Esophagus (tissue), 2 donors: Measurements from ENCODE around the gene STARD10. TPM values are rescaled to one million over a fixed set of nuclear protein-coding genes. Genes with fewer than 3 reads are reported as not detected.

Experiments
- H3K27ac ChIP-seq, 2 donors: one replicate each; pipeline ENCODE4 v1.5.1; 2013; ENCODE audit warnings: low read depth in 2 of 2, mild to moderate bottlenecking in 2 of 2, inconsistent platforms in 1 of 2, low read length in 1 of 2, moderate library complexity in 1 of 2
- H3K27me3 ChIP-seq, 2 donors: one replicate each; pipeline ENCODE4 v1.6.1; 2013; ENCODE audit warnings: low read length in 2 of 2, control low read depth in 1 of 2, mild to moderate bottlenecking in 1 of 2; ENCODE audit not compliant: insufficient read depth in 2 of 2, control insufficient read depth in 1 of 2
- H3K36me3 ChIP-seq, 2 donors: one replicate each; pipeline ENCODE4 v1.6.1; 2013; ENCODE audit warnings: low read length in 1 of 2; ENCODE audit not compliant: control insufficient read depth in 2 of 2, insufficient read depth in 2 of 2
- H3K4me1 ChIP-seq, 2 donors: one replicate each; pipeline ENCODE4 v1.6.1; 2013; ENCODE audit warnings: low read length in 1 of 2; ENCODE audit not compliant: control insufficient read depth in 2 of 2, insufficient read depth in 2 of 2
- H3K4me3 ChIP-seq, 2 donors: one replicate each; pipeline ENCODE4 v1.5.1; 2013; ENCODE audit warnings: low read length in 2 of 2, mild to moderate bottlenecking in 2 of 2, low read depth in 1 of 2, moderate library complexity in 1 of 2
- H3K9me3 ChIP-seq, 2 donors: one replicate each; pipeline ENCODE4 v1.6.1; 2013; ENCODE audit warnings: mild to moderate bottlenecking in 2 of 2, low read depth in 1 of 2, low read length in 1 of 2, moderate library complexity in 1 of 2; ENCODE audit not compliant: control insufficient read depth in 2 of 2, insufficient read depth in 1 of 2
- WGBS, 2 donors: extraction: QIAGEN DNeasy Blood & Tissue Kit; methylation state at CpG; one replicate each; pipeline ENCODE4 v1.1.7; 2013; 5-methylcytosine and 5-hydroxymethylcytosine counted together
- polyA plus RNA-seq, 2 donors: library from polyadenylated mRNA; stranded (reverse); fragments of 200-250 nt; gene quantifications; one replicate each; pipeline ENCODE4 v1.2.3, GENCODE V29; 2013
- donor health status: healthy with polysubstance abuse.
- donor health status: Bipolar disorder and iron deficiency.

The STARD10 gene
- polyA plus RNA-seq, 2 donors = 57.9 to 65.8 TPM

GRCh38 chr11:72784662-72785061 lies 9.2 kb downstream of the STARD10 start:
- Histone ChIP-seq H3K4me1 (peaks cover 12 to 25% of the 10 kb centered on the region in 2 donors), H3K27me3 (no peaks in the 10 kb centered on the region), H3K27ac (no peak overlapping the region), H3K9me3 (no peaks in the 10 kb centered on the region), H3K36me3 (no peaks in the 10 kb centered on the region), H3K4me3 (no peak overlapping the region)
- 82 to 83% methylated on average over 10 of the region's 10 CpGs for WGBS, 2 donors

GRCh38 chr11:72783144-72783905 lies 10.5 kb downstream of the STARD10 start:
- Histone ChIP-seq H3K4me3 (no peak overlapping the region), H3K36me3 (no peaks in the 10 kb centered on the region), H3K9me3 (no peaks in the 10 kb centered on the region), H3K27me3 (no peaks in the 10 kb centered on the region), H3K4me1 (peaks cover 14 to 29% of the 10 kb centered on the region in 2 donors), H3K27ac (no peak overlapping the region)
- 74 to 92% methylated on average over 2 of the region's 2 CpGs for WGBS, 2 donors

GRCh38 chr11:72782081-72782920 lies 11.5 kb downstream of the STARD10 start:
- H3K36me3 ChIP-seq = no peaks in the 10 kb centered on the region
- H3K9me3 ChIP-seq = no peaks in the 10 kb centered on the region
- H3K4me3 ChIP-seq = peak overlapping the region in 1 of 2 donors; percentile 82
- H3K27ac ChIP-seq = no peak overlapping the region
- WGBS, 2 donors = 34 to 45% methylated on average over 14 of the region's 14 CpGs
- H3K27me3 ChIP-seq = no peaks in the 10 kb centered on the region
- peaks cover 14 to 31% of the 10 kb centered on the region in 2 donors for H3K4me1 ChIP-seq

- Histone ChIP-seq H3K4me3 (peak overlapping the region; percentile 71 to 82), H3K36me3 (peaks cover 0 to 3% of the 10 kb centered on the region in 2 donors), H3K27ac (peak overlapping the region in 1 of 2 donors; percentile 63), H3K9me3 (no peaks in the 10 kb centered on the region), H3K27me3 (no peaks in the 10 kb centered on the region), H3K4me1 (peaks cover 15 to 37% of the 10 kb centered on the region in 2 donors)
- 1 to 3% methylated on average over 32 to 89 of the region's 89 CpGs for WGBS, 2 donors
These were observed 12.3 kb downstream of the STARD10 start for GRCh38 chr11:72781313-72782080.

GRCh38 chr11:72781063-72781312 lies 12.9 kb downstream of the STARD10 start:
- H3K27me3 ChIP-seq = no peaks in the 10 kb centered on the region
- peaks cover 17 to 35% of the 10 kb centered on the region in 2 donors for H3K4me1 ChIP-seq
- H3K9me3 ChIP-seq = no peaks in the 10 kb centered on the region
- 14 to 22% methylated on average over 17 of the region's 17 CpGs for WGBS, 2 donors
- peak overlapping the region; percentile 71 to 82 for H3K4me3 ChIP-seq
- peak overlapping the region in 1 of 2 donors; percentile 59 for H3K27ac ChIP-seq
- H3K36me3 ChIP-seq = peaks cover 0 to 3% of the 10 kb centered on the region in 2 donors

GRCh38 chr11:72780296-72781062 lies 13.4 kb downstream of the STARD10 start:
- no peaks in the 10 kb centered on the region for H3K9me3 ChIP-seq
- peaks cover 17 to 37% of the 10 kb centered on the region in 2 donors for H3K4me1 ChIP-seq
- H3K27me3 ChIP-seq = no peaks in the 10 kb centered on the region
- peaks cover 0 to 3% of the 10 kb centered on the region in 2 donors for H3K36me3 ChIP-seq
- 46 to 65% methylated on average over 10 of the region's 10 CpGs for WGBS, 2 donors
- peak overlapping the region; percentile 71 to 82 for H3K4me3 ChIP-seq
- peak overlapping the region in 1 of 2 donors; percentile 59 for H3K27ac ChIP-seq

- WGBS, 2 donors = 71 to 80% methylated on average over 4 of the region's 4 CpGs
- Histone ChIP-seq H3K27ac (no peak overlapping the region), H3K4me1 (peaks cover 17 to 37% of the 10 kb centered on the region in 2 donors)
These were observed 14.2 kb downstream of the STARD10 start for GRCh38 chr11:72779495-72780128.

GRCh38 chr11:72778535-72779494 lies 15.0 kb downstream of the STARD10 start:
- Histone ChIP-seq H3K4me1 (peaks cover 17 to 40% of the 10 kb centered on the region in 2 donors), H3K36me3 (peaks cover 4 to 8% of the 10 kb centered on the region in 2 donors), H3K27me3 (no peaks in the 10 kb centered on the region), H3K4me3 (no peak overlapping the region), H3K27ac (no peak overlapping the region), H3K9me3 (no peaks in the 10 kb centered on the region)
- 74 to 90% methylated on average over 7 of the region's 7 CpGs for WGBS, 2 donors

More at GRCh38 chr11:72779495-72780128, 14.2 kb downstream of the STARD10 start:
- no peaks in the 10 kb centered on the region for H3K9me3 ChIP-seq
- no peak overlapping the region for H3K4me3 ChIP-seq
- H3K36me3 ChIP-seq = peaks cover 4 to 8% of the 10 kb centered on the region in 2 donors
- H3K27me3 ChIP-seq = no peaks in the 10 kb centered on the region
